ENCODE data around the gene EFR3B.
A peak's percentile ranks its signal among the peaks of the same experiment; 100 is the strongest.
"Not testable (repeated sequence)": the region's sequence is repeated elsewhere in the genome, so short reads cannot be mapped to it uniquely, and the experiment has no call there.

EFR3B gene

GRCh38 chr2:25158096-25158852 is 116.4 kb downstream of the EFR3B start:
- DNase-seq, result no peak

- peak; percentile 26 for DNase-seq
These were observed 118.1 kb downstream of the EFR3B start for GRCh38 chr2:25159949-25160348.

GRCh38 chr2:25160376-25160775 is 118.5 kb downstream of the EFR3B start:
- no peak for DNase-seq

GRCh38 chr2:25161055-25161781 is 119.3 kb downstream of the EFR3B start:
- DNase-seq, result no peak

- not testable (repeated sequence) for DNase-seq
These were observed 120.2 kb downstream of the EFR3B start for GRCh38 chr2:25162061-25162460.

- no peak for DNase-seq
These were observed 122.7 kb downstream of the EFR3B start for GRCh38 chr2:25164561-25164960.

GRCh38 chr2:25165992-25166875 is 124.4 kb downstream of the EFR3B start:
- DNase-seq, result peak; percentile 71

- peak; percentile 46 for DNase-seq
These were observed 126.6 kb downstream of the EFR3B start, which contains the start of gene POMC for GRCh38 chr2:25168256-25169072. Gene POMC (minus strand): TSS chr2:25168580. CDS start chr2:25164772, 3,808 bp downstream.

GRCh38 chr2:25169073-25169470 is 127.2 kb downstream of the EFR3B start:
- DNase-seq, result no peak

GRCh38 chr2:25170888-25171287 is 129.0 kb downstream of the EFR3B start:
- no peak for DNase-seq

- DNase-seq, result no peak
These were observed 131.8 kb downstream of the EFR3B start for GRCh38 chr2:25173719-25174118.

- DNase-seq, result no peak
These were observed 132.5 kb downstream of the EFR3B start for GRCh38 chr2:25174192-25174861.

GRCh38 chr2:25176138-25176537 is 134.3 kb downstream of the EFR3B start:
- no peak for DNase-seq

- DNase-seq, result no peak
These were observed 134.8 kb downstream of the EFR3B start for GRCh38 chr2:25176541-25177181.

GRCh38 chr2:25177211-25177611 is 135.3 kb downstream of the EFR3B start:
- no peak for DNase-seq

GRCh38 chr2:25178976-25179375 is 137.1 kb downstream of the EFR3B start:
- DNase-seq, result no peak

- DNase-seq, result peak; percentile 91
These were observed 142.4 kb downstream of the EFR3B start for GRCh38 chr2:25184254-25184653.

- no peak for DNase-seq
These were observed 146.0 kb downstream of the EFR3B start for GRCh38 chr2:25187729-25188350.

- no peak for DNase-seq
These were observed 146.5 kb downstream of the EFR3B start for GRCh38 chr2:25188405-25188804.

GRCh38 chr2:25190536-25190935 is 148.7 kb downstream of the EFR3B start:
- DNase-seq, result no peak
